GM20000 (cell line): ENCODE measurements around the gene CCDC134.

Experiments
- DNase-seq: peaks from one replicate; pipeline ENCODE4 v3.0.0; 2012; ENCODE audit warnings: low spot score
- TF ChIP-seq, protein P1 (sequence below): IDR thresholded peaks from 2 replicates; pipeline ENCODE4 v1.5.1; 2012; ENCODE audit warnings: mild to moderate bottlenecking, control low read depth; ENCODE audit errors: extremely low read depth, missing control alignments

CCDC134 gene

GRCh38 chr22:41787331-41787730 is 13.1 kb upstream of the CCDC134 start:
- TF ChIP-seq, protein P1, sequence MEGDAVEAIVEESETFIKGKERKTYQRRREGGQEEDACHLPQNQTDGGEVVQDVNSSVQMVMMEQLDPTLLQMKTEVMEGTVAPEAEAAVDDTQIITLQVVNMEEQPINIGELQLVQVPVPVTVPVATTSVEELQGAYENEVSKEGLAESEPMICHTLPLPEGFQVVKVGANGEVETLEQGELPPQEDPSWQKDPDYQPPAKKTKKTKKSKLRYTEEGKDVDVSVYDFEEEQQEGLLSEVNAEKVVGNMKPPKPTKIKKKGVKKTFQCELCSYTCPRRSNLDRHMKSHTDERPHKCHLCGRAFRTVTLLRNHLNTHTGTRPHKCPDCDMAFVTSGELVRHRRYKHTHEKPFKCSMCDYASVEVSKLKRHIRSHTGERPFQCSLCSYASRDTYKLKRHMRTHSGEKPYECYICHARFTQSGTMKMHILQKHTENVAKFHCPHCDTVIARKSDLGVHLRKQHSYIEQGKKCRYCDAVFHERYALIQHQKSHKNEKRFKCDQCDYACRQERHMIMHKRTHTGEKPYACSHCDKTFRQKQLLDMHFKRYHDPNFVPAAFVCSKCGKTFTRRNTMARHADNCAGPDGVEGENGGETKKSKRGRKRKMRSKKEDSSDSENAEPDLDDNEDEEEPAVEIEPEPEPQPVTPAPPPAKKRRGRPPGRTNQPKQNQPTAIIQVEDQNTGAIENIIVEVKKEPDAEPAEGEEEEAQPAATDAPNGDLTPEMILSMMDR = no peak
- no peak for DNase-seq

GRCh38 chr22:41793871-41794270 is 6.6 kb upstream of the CCDC134 start:
- DNase-seq = no peak
- TF ChIP-seq, protein P1 = no peak

GRCh38 chr22:41798736-41799135 is 1.7 kb upstream of the CCDC134 start:
- TF ChIP-seq, protein P1 = no peak
- no peak for DNase-seq

DNA sequence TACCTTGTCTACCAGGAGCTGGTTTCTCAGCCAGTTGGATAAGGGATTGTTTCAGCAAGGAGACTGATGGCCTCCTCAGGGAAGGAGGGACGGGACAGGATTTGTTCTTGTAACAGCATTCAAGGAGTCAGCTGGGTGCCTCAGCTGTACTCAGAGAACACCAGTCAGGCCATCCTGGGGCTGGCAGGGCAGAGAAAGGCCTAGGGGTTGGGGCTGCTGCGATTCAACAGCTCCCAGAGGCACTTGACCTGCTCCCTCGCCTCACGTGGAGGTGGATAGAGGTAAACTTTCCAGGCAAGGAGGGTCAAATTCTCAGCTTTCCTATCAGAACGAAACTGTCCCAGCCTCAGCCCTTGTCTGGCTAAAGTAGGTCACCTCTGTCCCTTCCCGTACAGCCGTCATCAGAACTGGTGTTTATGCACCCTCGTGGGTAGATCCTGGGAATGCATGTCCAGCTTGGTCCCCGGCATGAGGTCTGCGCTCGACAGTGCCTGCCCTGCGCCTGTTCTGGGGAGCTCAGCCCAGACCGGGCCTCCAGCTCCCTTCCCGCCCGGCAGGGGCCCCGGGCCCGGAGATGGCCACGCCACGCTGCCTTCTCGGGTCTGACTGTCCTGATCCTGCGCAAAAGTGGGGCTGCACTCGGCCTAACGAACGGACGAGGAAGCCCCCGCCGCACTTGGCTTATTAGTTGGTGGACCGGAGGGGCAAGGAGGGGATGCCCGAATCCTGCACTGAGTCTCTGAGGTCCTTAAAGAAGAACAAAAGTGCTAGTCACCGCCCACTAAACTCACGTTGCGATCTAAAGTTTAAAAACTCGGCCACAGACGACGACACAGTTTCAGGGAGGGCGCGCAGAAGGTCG is 762 bp upstream of the CCDC134 start:
- TF ChIP-seq, protein P1 = no peak
- DNase-seq = peak; percentile 64

DNA sequence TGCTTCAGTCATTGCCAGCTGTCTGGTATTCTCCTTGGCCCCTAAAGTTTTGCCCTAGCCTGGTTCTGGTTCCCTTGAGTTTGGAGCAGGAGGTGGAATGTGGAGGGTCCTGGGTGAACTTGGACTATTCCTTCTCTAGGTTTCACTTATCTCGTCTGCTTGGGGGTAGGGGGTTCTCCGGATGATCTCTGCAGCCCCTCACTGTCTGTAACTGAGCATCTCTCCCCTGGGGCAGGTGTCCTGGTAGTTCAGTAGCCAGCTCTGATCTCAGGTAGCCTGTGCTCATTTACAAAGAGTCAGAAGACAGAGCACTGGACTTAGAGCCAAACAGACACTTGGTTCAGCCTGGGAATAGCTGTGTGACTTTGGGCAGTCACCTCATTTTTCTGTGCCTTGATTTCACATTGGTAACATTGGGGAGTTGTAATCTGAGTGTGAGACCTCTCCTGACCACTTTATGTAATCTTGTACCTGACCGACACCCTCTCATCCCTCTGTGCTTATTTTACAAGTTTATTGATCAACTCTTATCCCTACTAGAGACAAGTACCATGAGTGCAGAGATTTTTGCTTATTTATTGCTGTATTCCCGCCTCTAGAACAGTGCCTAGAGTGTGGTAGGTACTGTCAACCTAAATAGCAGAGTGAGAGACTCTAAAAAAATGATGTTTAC is 804 bp downstream of the CCDC134 start:
- no peak for DNase-seq
- TF ChIP-seq, protein P1 = no peak

- no peak for DNase-seq
- TF ChIP-seq, protein P1 = no peak
These were observed 1.4 kb downstream of the CCDC134 start for GRCh38 chr22:41801886-41802285.

GRCh38 chr22:41805639-41806038 is 5.2 kb downstream of the CCDC134 start:
- TF ChIP-seq, protein P1 = no peak

More at GRCh38 chr22:41805639-41806038, 5.2 kb downstream of the CCDC134 start:
- no peak for DNase-seq
